Fibroblast of skin of back (primary cell): ENCODE measurements around the gene KLHDC4. TPM values are rescaled to one million over a fixed set of nuclear protein-coding genes. Genes with fewer than 3 reads are reported as not detected.
A peak's percentile ranks its signal among the peaks of the same experiment; 100 is the strongest.
"Not testable (repeated sequence)": the region's sequence is repeated elsewhere in the genome, so short reads cannot be mapped to it uniquely, and the experiment has no call there.

Experiments
- DNase-seq: peaks from one replicate; pipeline ENCODE4 v3.0.0-alpha.2; 2013
- polyA plus RNA-seq, 2 experiments: library from polyadenylated mRNA; unstranded; fragments of 120-200 nt; gene quantifications; one replicate each; pipeline ENCODE4 v1.2.1, GENCODE V29; 2013; ENCODE audit not compliant: insufficient read length in 2 of 2

Gene KLHDC4
- 22.5 TPM for polyA plus RNA-seq (2013, experiment 1 of 2; ENCODE audit: insufficient read length)
- 13.2 TPM for polyA plus RNA-seq (2013, experiment 2 of 2; ENCODE audit: insufficient read length)

GRCh38 chr16:87765776-87766484 is at the start of gene KLHDC4:
Gene KLHDC4, minus strand, starts transcription at chr16:87765986. Its CDS starts 96 bp downstream, at chr16:87765890.
- DNase-seq = peak; percentile 86

- no peak for DNase-seq
Measured at GRCh38 chr16:87815567-87815966, 49.8 kb upstream of the KLHDC4 start.

GRCh38 chr16:87812200-87812656 is 46.4 kb upstream of the KLHDC4 start:
- DNase-seq = no peak

GRCh38 chr16:87811454-87811853 is 45.7 kb upstream of the KLHDC4 start:
- not testable (repeated sequence) for DNase-seq

GRCh38 chr16:87809150-87809902 is 43.5 kb upstream of the KLHDC4 start:
- DNase-seq = no peak

GRCh38 chr16:87808108-87808507 is 42.3 kb upstream of the KLHDC4 start:
- DNase-seq = no peak

- DNase-seq = peak; percentile 95
Measured at GRCh38 chr16:87806641-87807546, 41.1 kb upstream of the KLHDC4 start.

GRCh38 chr16:87806261-87806640 is 40.5 kb upstream of the KLHDC4 start:
- DNase-seq = peak; percentile 58

- DNase-seq = no peak
Measured at GRCh38 chr16:87803385-87803784, 37.6 kb upstream of the KLHDC4 start.

GRCh38 chr16:87802670-87803069 is 36.9 kb upstream of the KLHDC4 start:
- no peak for DNase-seq

- DNase-seq = no peak
Measured at GRCh38 chr16:87801679-87802259, 36.0 kb upstream of the KLHDC4 start.

GRCh38 chr16:87800497-87800896 is 34.7 kb upstream of the KLHDC4 start:
- no peak for DNase-seq

- no peak for DNase-seq
Measured at GRCh38 chr16:87795336-87795735, 29.6 kb upstream of the KLHDC4 start.

GRCh38 chr16:87794485-87795078 is 28.8 kb upstream of the KLHDC4 start:
- DNase-seq = no peak

- DNase-seq = no peak
Measured at GRCh38 chr16:87792205-87792565, 26.4 kb upstream of the KLHDC4 start.

GRCh38 chr16:87791295-87792204 is 25.8 kb upstream of the KLHDC4 start:
- DNase-seq = no peak

GRCh38 chr16:87790292-87791100 is 24.7 kb upstream of the KLHDC4 start:
- no peak for DNase-seq

GRCh38 chr16:87789437-87790291 is 23.9 kb upstream of the KLHDC4 start:
- peak; percentile 79 for DNase-seq
